Stimulated activated CD8-positive, alpha-beta memory T cell treated with anti-CD3 and anti-CD28 coated beads, Interleukin-12 subunit alpha, Interleukin-12 subunit beta, amount 100 ng/mL, for 4 hours (primary cell): Measurements from ENCODE around the gene TMEM92.
"Not testable (repeated sequence)": the region's sequence is repeated elsewhere in the genome, so short reads cannot be mapped to it uniquely, and the experiment has no call there.

Experiments used
- DNase-seq: peaks from one replicate; pipeline ENCODE4 v3.0.0-alpha.2; 2020; ENCODE audit warnings: low read depth

TMEM92 gene

DNA sequence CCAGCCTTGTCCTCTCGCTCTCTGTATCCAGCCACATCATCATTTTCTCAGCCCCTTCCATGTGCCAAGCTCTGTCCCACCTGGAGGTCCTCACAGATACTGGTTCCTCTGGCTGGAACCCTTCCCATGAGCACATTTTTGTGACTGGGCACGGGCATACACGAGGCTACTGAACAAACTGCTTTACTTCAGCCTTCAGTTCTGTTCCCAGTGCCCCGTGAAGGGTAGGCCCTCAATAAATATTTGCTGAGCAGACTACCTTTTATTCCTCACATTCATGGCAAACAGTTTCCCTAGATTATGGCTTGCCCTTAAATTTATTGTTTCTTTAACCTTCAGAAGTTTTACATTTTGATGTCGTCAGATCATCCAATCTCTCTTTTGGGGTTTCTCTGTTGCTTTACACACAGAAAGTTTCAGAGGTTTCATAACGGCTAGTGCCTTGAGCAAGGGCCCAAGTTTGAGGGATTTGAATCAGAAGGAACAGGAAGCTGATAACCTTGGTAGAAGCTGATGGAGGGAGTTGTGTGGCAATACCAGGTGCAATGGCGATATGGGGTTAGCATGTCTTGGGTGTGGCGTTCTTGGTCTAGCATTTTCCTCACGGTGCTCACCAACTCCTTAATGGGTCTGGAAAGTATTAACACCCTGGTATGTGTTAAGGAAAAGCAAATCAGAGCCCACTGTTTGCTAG, 27.8 kb downstream of the TMEM92 start:
- DNase-seq, result no peak

DNA sequence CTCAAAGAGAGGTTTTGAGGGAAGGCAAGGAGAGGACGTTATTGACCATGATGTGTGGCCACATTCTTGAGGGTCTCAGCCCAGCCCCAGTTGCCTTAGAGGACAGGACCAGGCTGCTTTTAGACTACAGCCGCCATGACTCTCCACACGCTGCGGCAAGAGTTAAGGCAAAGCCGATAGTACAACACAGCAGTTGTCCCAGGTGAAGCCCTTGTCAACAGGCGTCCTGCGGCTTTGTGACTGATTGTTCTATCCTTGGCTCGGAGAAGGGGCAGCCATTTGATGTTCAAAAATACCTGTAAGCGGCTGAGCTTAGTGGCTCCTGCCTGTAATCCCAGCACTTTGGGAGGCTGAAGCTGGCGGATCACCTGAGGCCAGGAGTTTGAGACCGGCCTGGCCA, 28.8 kb downstream of the TMEM92 start:
- no peak for DNase-seq

DNA sequence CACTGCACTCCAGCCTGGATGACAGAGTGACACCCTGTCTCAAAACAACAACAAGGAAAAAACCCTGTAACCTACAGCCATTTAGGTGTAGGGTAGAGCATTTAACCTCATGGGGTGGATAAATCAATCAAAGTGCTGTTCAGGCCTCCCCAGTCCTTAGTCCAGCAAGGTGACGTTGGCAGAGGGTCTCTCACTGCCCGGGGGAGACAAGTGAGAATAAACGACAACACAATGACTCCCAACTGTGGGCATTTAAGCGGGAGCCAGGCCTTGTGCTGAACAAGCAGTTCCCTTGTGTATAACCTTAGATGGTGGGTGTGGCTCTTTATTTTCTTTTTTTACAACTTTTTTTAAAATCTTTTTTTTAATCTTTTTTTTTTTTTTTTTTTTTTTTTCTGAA, 29.3 kb downstream of the TMEM92 start:
- no peak for DNase-seq

DNA sequence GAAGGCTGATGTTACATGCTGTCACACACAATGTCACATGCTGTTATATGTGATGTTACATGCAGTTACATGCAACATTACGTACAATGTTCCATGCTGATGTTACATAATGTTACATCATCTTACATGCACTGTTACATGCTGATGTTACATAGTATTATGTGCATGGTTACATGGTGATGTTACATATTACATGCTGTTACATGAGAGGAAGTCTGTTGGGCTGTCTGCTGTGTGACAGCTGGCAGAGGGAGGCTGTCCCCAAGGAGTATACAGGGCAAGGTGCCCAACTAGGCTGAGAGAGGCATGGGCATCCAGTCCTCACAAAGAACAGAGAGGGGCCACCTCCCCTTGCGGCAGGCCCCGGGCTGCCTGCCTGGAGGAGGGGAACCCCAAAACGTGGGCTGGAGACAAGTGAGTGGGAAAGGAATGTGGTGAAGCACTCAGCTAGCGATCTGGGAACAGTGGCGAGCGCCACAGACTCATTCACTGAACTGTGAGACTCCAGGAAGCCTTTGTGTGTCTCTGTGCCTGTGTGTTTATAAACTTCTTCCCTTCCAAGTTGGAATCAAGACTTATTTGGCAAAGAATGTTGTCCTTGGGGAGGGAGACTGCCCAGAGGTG, 30.6 kb downstream of the TMEM92 start:
- no peak for DNase-seq

DNA sequence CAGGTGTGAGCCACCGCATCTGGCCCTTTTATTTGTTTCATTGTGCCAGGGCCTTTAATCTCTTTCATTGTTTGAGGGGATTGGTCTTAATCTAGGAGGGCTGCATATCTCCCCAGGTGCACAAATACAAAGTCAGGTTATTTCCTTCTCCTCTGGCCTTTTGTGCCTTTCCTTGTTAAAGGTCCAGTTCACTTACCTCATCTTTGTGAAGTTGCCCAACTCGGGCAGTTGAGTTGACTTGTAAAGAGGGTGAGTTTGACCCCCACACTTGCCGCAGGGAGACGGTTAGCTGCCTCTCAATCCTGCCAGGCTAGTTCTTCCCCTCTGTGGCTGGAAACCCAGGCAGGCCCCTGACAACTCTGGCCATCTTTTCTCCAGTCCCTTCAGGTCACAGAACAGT, 33.4 kb downstream of the TMEM92 start:
- no peak for DNase-seq

DNA sequence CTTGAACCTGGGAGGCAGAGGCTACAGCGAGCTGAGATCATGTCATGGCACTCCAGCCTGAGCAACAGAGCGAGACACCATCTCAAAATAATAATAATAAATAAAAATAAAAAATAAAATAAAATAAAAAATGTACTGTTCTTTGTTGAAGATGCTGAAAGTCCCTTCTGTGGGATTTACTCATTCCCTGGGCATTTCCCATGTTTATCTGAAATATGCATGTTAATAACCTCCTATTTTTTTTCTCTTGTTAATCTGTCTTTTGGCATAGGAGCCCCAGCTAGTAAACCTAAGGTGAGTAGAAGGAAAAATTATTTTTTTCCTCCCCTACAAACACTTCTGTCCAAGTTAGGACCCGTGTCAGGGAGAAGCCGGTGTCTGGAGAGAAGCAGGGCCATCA, 34.4 kb downstream of the TMEM92 start:
- DNase-seq, result no peak

GRCh38 chr17:50310455-50311111, 36.3 kb downstream of the TMEM92 start:
- no peak for DNase-seq

- no peak for DNase-seq
Observed at GRCh38 chr17:50311112-50311460, 36.8 kb downstream of the TMEM92 start.

DNA sequence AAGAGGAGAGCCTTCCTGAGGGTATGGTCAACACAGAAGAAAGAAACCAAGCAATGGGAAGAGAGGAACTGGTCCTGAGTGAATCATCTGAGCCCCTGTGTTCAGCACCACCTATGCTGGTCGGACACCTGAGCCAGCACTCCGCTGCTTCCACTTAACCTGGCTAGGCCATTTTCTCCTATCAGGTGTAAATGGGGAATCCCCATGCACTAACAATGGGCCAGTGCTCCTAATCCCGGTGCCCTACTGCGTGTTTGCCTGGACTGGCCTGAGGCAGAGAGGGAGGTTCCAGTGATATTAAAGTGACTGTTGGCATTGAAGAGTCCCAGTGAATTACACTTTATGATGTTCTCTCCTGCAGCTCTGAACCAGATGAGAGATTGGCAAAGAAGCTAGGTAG, 37.2 kb downstream of the TMEM92 start:
- DNase-seq, result no peak

DNA sequence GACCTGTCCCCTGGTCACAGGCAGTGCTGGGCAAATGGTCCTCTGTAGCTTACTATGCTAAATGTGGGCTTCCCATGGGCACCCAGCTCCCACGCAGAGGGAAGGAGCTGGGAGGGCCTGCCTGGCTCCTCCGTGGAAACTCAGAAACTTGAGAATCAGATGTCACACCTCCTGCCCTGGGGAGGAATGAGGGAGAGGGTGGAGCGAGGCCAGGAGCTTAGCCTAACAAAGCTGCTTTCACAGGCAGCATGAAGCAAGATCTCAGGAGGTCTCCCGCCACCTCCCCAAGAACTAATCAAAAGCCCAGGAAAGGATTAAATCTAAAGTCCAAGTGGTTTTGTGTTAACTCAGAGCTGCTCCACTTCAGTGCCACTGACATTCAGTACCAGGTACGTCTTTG, 38.0 kb downstream of the TMEM92 start:
- no peak for DNase-seq

- DNase-seq, result no peak
Observed at GRCh38 chr17:50314456-50315011, 40.3 kb downstream of the TMEM92 start.

- no peak for DNase-seq
Observed at GRCh38 chr17:50316016-50316587, 41.8 kb downstream of the TMEM92 start.

GRCh38 chr17:50316660-50317059, 42.4 kb downstream of the TMEM92 start:
- not testable (repeated sequence) for DNase-seq

DNA sequence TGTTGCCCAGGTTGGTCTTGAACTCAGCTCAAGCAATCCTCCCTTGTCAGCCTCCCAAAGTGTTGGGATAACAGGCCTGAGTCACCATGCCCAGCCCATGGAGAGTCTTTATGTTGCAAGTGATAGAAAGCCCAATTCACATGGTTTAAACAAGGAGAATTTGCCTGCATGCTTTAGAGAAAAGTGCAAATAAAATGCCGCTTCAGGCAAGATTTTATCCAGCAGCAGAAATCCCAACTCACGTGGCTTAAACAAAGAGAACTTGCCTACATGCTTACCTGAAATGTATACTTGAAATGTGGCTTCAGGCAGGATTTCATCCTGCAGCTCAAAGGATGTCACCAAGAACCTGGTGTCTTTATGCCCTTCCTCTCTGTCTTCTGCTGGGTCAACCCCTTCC, 42.9 kb downstream of the TMEM92 start:
- no peak for DNase-seq

- no peak for DNase-seq
Observed at GRCh38 chr17:50318501-50319285, 44.4 kb downstream of the TMEM92 start.

GRCh38 chr17:50319306-50320004, 45.2 kb downstream of the TMEM92 start:
- DNase-seq, result no peak

DNA sequence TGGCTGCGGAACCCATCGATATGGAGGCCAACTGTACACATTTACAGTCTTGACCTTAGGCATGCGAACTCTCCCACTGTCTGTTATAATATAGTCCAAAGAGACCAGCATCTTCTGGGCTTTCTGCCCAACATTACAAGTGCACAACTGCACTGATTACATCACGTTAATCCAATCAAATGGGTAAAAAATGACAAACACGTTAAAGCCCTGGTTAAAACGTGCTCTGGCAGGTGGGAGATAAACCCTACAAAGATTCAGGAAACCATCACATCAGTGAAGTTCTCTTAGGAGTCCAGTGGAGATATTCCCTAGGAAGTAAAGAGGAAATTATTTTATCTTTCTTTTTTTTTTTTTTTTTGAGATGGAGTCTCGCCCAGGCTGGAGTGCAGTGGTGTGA, 48.0 kb downstream of the TMEM92 start:
- no peak for DNase-seq

GRCh38 chr17:50323060-50323459, 48.8 kb downstream of the TMEM92 start:
- DNase-seq, result no peak

DNA sequence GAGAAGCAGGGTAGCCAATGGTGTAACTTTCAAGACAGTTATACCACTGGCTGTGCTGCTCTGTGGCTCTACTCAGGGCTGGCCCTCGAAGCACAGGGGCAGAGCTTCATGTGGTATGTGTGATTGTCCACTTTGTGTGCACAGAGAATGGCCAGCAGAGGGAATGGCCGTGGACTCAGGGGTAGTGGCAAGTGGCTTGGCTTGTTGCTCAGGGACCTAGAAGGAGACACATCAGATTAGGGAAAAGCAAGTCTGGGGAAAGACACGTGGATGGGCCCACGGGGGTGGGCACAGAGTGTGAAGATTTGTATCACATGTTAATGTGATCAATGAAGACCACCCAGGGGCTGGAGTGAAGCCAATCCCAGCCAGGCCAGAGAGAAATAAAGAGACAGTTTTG, 51.6 kb downstream of the TMEM92 start:
- DNase-seq, result no peak

GRCh38 chr17:50326831-50327364, 52.6 kb downstream of the TMEM92 start:
- DNase-seq, result no peak
